Measurements from ENCODE around the gene DNAJC4. TPM values are rescaled to one million over a fixed set of nuclear protein-coding genes. Genes with fewer than 3 reads are reported as not detected.
A peak's percentile ranks its signal among the peaks of the same experiment; 100 is the strongest.

DNAJC4 gene
- total and polyA plus RNA-seq, 9 of the 15 experiments (the other 6 are each of a cell fraction or from before 2014, with no cell fraction given): 4.0 to 32.6 (median 19.9) TPM

DNA sequence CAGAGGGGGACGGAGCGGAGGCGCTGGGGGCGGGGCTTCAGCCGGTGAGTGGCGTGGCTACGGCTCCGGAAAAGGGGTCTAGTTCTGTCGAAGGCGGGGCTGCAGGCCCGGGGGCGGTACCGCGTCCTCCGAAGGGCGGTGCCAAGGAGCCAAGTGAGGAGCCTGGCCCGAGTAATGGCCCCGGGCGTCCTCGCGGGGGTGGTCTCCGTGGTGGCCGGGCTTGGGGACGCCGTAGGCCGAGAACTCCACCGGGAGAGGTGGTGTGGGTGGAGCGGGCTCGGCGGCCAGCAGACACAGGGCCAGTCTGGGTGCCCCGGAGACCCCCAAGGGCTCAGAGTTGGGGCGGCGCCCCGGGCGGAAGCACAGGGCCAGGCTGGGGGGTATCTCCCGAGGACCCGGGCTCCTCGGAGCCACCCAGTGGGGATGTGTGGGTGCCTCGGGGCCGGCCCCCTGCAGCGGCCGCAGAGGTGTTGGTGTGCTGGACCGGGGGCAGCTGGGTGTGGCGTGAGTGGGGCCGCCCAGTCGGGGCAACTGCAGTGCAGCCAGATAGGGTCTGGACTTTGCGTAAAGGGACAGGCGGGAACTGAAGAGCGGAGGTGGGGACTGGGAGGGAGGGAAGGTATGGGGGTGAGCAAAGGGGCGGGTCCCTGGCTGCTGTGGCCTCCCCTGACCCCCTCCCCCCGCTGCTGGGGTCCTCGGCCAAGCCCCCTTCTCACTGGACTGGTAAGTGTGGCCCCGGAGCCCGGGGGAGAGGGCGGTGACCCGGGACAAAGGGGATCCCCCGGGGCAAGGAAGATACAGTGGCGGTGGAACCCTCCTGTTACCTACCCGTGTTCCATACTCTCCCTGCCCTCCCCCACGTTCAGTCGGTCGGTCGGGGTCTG is 11.4 kb downstream of the DNAJC4 start:
- no peaks in the 10 kb centered on the region for H3K27me3 ChIP-seq (ENCODE audit: control insufficient read depth in 2 of 2, insufficient read depth in 2 of 2, low read length in 2 of 2)
- FAIRE-seq (peak; percentile 80), ATAC-seq (peak; percentile 69), DNase-seq (ENCODE audit: extremely low read depth in 1 of 4, low spot score in 3 of 4) (peak; percentile 61 to 99 (median 70))
- in situ Hi-C loops (cut with MboI): no loop called here
- CTCF ChIA-PET (ENCODE audit: low intra/inter-chr PET ratio): no interaction called here
- intact Hi-C loops (cut with micrococcal nuclease): loop anchor here (10.0 kb wide), 1 partner anchor 63 kb away; the partner anchor contains the start of genes CATSPERZ and ESRRA
- TSS peak; percentile 71 for BruUV-seq (replicated peaks)
- H3K27ac ChIP-seq (ENCODE audit: extremely low read depth, low read depth, low read length): peak overlapping the region; percentile 95
- H3K9me1 ChIP-seq (ENCODE audit: control insufficient read depth, insufficient read depth, low read length): no peaks in the 10 kb centered on the region
- 0 out of 2 replicates have a peak, but pooled peaks cover 3% of the 10 kb centered on the region for H4K20me1 ChIP-seq (replicated peaks; ENCODE audit: control insufficient read depth, insufficient read depth, low read length)
- H3K9me3 ChIP-seq (replicated peaks; ENCODE audit: control insufficient read depth, insufficient read depth, low read depth, low read length): no peaks in the 10 kb centered on the region
- WGBS (ENCODE audit: insufficient coverage, low coverage, missing lambda C conversion rate): under 1% methylated on average over 30 of the region's 63 CpGs
- POLR2A ChIA-PET: interaction anchor here (0.5 to 1.7 kb wide), 18 partner anchors 8 to 701 kb away, joined by 3 to 8 read pairs (median 4); partner anchors contain the start of genes ESRRA and FERMT3
- H3K36me3 ChIP-seq (ENCODE audit: control insufficient read depth, insufficient read depth, low read length): peaks cover 70% of the 10 kb centered on the region
- H3K4me3 ChIP-seq: peak overlapping the region; percentile 99
- H3K4me2 ChIP-seq (ENCODE audit: insufficient read depth, low read length): peak overlapping the region; percentile 92
- H2AFZ ChIP-seq (ENCODE audit: low read depth, low read length): peak overlapping the region; percentile 33; the same call in 1 of the 2 replicates
- H3K4me1 ChIP-seq (replicated peaks in 1 of 2; ENCODE audit: control insufficient read depth in 2 of 2, insufficient read depth in 2 of 2, low read length in 2 of 2): peaks cover 26 to 71% of the 10 kb centered on the region in 2 experiments
- peak overlapping the region; percentile 91 to 97 for H3K9ac ChIP-seq (ENCODE audit: insufficient read depth in 1 of 2, low read depth in 2 of 2, low read length in 2 of 2)
- peaks cover 60% of the 10 kb centered on the region for H3K79me2 ChIP-seq (ENCODE audit: control insufficient read depth, insufficient read depth, low read length)
- peak; percentile 51 for TF ChIP-seq PCBP1 (IDR thresholded peaks at IDR 0.05; ENCODE audit: low read depth, low read length, poor library complexity, severe bottlenecking)
- TF ChIP-seq CREM (IDR thresholded peaks at IDR 0.05; ENCODE audit: low read depth): peak; percentile 47; the same call in 1 of the 2 replicates
- TF ChIP-seq, protein P1, sequence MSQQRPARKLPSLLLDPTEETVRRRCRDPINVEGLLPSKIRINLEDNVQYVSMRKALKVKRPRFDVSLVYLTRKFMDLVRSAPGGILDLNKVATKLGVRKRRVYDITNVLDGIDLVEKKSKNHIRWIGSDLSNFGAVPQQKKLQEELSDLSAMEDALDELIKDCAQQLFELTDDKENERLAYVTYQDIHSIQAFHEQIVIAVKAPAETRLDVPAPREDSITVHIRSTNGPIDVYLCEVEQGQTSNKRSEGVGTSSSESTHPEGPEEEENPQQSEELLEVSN (IDR thresholded peaks at IDR 0.05; ENCODE audit: borderline replicate concordance in 1 of 2, extremely low read depth in 1 of 2, insufficient read depth in 1 of 2, insufficient read length in 1 of 2, low read depth in 1 of 2, low read length in 1 of 2, poor library complexity in 1 of 2, severe bottlenecking in 1 of 2): peak; percentile 22 to 64
- no peak for TF ChIP-seq HDAC3 (IDR thresholded peaks at IDR 0.05; ENCODE audit: borderline replicate concordance, partially characterized antibody)
- 0 out of 2 replicates have a peak, but pooled peaks have one; percentile 29 for TF ChIP-seq ELF2 (CRISPR knock-in tag; IDR thresholded peaks at IDR 0.05)
- TF ChIP-seq TEAD4 (IDR thresholded peaks at IDR 0.05; ENCODE audit: low read length): peak; percentile 10; the same call in 1 of the 2 replicates
- TF ChIP-seq TEAD4 (CRISPR knock-in tag; IDR thresholded peaks at IDR 0.05; ENCODE audit: borderline replicate concordance): no peak
- no peak for TF ChIP-seq GABPA (tag; conservative IDR thresholded peaks at IDR 0.05; ENCODE audit: low read depth)
- no peak for TF ChIP-seq MXI1 (IDR thresholded peaks at IDR 0.05; ENCODE audit: low read depth, low read length)
- peak; percentile 79 for TF ChIP-seq POLR2G (IDR thresholded peaks at IDR 0.05; ENCODE audit: low read depth, low read length)
- TF ChIP-seq RNF2 (IDR thresholded peaks at IDR 0.05): no peak
- TF ChIP-seq, protein P2, sequence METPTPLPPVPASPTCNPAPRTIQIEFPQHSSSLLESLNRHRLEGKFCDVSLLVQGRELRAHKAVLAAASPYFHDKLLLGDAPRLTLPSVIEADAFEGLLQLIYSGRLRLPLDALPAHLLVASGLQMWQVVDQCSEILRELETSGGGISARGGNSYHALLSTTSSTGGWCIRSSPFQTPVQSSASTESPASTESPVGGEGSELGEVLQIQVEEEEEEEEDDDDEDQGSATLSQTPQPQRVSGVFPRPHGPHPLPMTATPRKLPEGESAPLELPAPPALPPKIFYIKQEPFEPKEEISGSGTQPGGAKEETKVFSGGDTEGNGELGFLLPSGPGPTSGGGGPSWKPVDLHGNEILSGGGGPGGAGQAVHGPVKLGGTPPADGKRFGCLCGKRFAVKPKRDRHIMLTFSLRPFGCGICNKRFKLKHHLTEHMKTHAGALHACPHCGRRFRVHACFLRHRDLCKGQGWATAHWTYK (CRISPR knock-in tag; IDR thresholded peaks at IDR 0.05): no peak; the same call in 1 of the 2 replicates
